ENCODE measurements around the gene ZCCHC24.
A peak's percentile ranks its signal among the peaks of the same experiment; 100 is the strongest.
"Not testable (repeated sequence)": the region's sequence is repeated elsewhere in the genome, so short reads cannot be mapped to it uniquely, and the experiment has no call there.

The ZCCHC24 gene

GRCh38 chr10:79337783-79338469 is 107.5 kb downstream of the ZCCHC24 start:
- not testable (repeated sequence) for H3K4me2 ChIP-seq (ENCODE audit: low read length); H2AK5ac ChIP-seq (ENCODE audit: low read length); H4K8ac ChIP-seq (ENCODE audit: low read depth, low read length); H3K23ac ChIP-seq (ENCODE audit: low read length); H3K27ac ChIP-seq (ENCODE audit: low read depth, low read length); H2BK120ac ChIP-seq (ENCODE audit: insufficient read depth, low read length, poor library complexity); H3K4ac ChIP-seq (ENCODE audit: low read depth, low read length); H2BK12ac ChIP-seq (ENCODE audit: low read length); H2AFZ ChIP-seq (ENCODE audit: insufficient read depth, low read length, poor library complexity); H4K91ac ChIP-seq (ENCODE audit: low read depth, low read length); DNase-seq; H3K4me1 ChIP-seq (ENCODE audit: control insufficient read depth in 1 of 2, insufficient read depth in 2 of 2, low read length in 2 of 2); H3K79me2 ChIP-seq (ENCODE audit: control insufficient read depth, insufficient read depth, low read length, poor library complexity); H3K18ac ChIP-seq (ENCODE audit: low read length); H3K14ac ChIP-seq (ENCODE audit: low read length); H3K36me3 ChIP-seq (ENCODE audit: control insufficient read depth in 1 of 2, insufficient read depth in 2 of 2, low read length in 2 of 2); H3K79me1 ChIP-seq (ENCODE audit: low read length); H4K12ac ChIP-seq (ENCODE audit: low read depth, low read length); H3K4me3 ChIP-seq (ENCODE audit: low read depth, low read length); H3K9me3 ChIP-seq (ENCODE audit: insufficient read depth, low read depth, low read length); H2BK5ac ChIP-seq (ENCODE audit: low read depth, low read length, poor library complexity); H3K27me3 ChIP-seq (ENCODE audit: insufficient read depth, low read length)
- H3K9ac ChIP-seq (ENCODE audit: low read length), result peak overlapping the region; percentile 15
- no CpG with 5 or more reads among the region's 11 CpGs for WGBS (ENCODE audit: extremely low coverage, insufficient coverage, insufficient read length)

- WGBS (ENCODE audit: extremely low coverage, insufficient coverage, insufficient read length), result no CpG with 5 or more reads among the region's 7 CpGs
- no peak overlapping the region for H4K12ac ChIP-seq (ENCODE audit: low read depth, low read length)
- H3K79me2 ChIP-seq (ENCODE audit: control insufficient read depth, insufficient read depth, low read length, poor library complexity), result no peaks in the 10 kb centered on the region
- no peak overlapping the region for H2BK5ac ChIP-seq (ENCODE audit: low read depth, low read length, poor library complexity)
- no peak overlapping the region for H3K27ac ChIP-seq (ENCODE audit: low read depth, low read length)
- no peaks in the 10 kb centered on the region for H3K9me3 ChIP-seq (ENCODE audit: insufficient read depth, low read depth, low read length)
- H2BK12ac ChIP-seq (ENCODE audit: low read length), result no peak overlapping the region
- H3K4me2 ChIP-seq (ENCODE audit: low read length), result no peak overlapping the region
- H2AFZ ChIP-seq (ENCODE audit: insufficient read depth, low read length, poor library complexity), result no peak overlapping the region
- no peak overlapping the region for H2AK5ac ChIP-seq (ENCODE audit: low read length)
- H3K27me3 ChIP-seq (ENCODE audit: insufficient read depth, low read length), result no peaks in the 10 kb centered on the region
- no peak overlapping the region for H3K18ac ChIP-seq (ENCODE audit: low read length)
- no peak overlapping the region for H3K23ac ChIP-seq (ENCODE audit: low read length)
- H3K14ac ChIP-seq (ENCODE audit: low read length), result no peak overlapping the region
- H3K4ac ChIP-seq (ENCODE audit: low read depth, low read length), result no peak overlapping the region
- no peaks in the 10 kb centered on the region for H3K36me3 ChIP-seq (ENCODE audit: control insufficient read depth in 1 of 2, insufficient read depth in 2 of 2, low read length in 2 of 2)
- DNase-seq, result no peak
- H3K4me1 ChIP-seq (ENCODE audit: control insufficient read depth in 1 of 2, insufficient read depth in 2 of 2, low read length in 2 of 2), result peaks cover 1 to 3% of the 10 kb centered on the region in 2 experiments
- no peak overlapping the region for H4K8ac ChIP-seq (ENCODE audit: low read depth, low read length)
- no peak overlapping the region for H3K4me3 ChIP-seq (ENCODE audit: low read depth, low read length)
- no peak overlapping the region for H4K91ac ChIP-seq (ENCODE audit: low read depth, low read length)
- no peak overlapping the region for H2BK120ac ChIP-seq (ENCODE audit: insufficient read depth, low read length, poor library complexity)
- H3K9ac ChIP-seq (ENCODE audit: low read length), result no peak overlapping the region
- no peaks in the 10 kb centered on the region for H3K79me1 ChIP-seq (ENCODE audit: low read length)
Measured at GRCh38 chr10:79336739-79337138, 108.7 kb downstream of the ZCCHC24 start.

- Histone ChIP-seq H2AFZ (ENCODE audit: insufficient read depth, low read length, poor library complexity) (no peak overlapping the region), H3K27ac (ENCODE audit: low read depth, low read length) (no peak overlapping the region), H3K14ac (ENCODE audit: low read length) (no peak overlapping the region), H3K9ac (ENCODE audit: low read length) (no peak overlapping the region), H3K36me3 (ENCODE audit: control insufficient read depth in 1 of 2, insufficient read depth in 2 of 2, low read length in 2 of 2) (no peaks in the 10 kb centered on the region), H2BK120ac (ENCODE audit: insufficient read depth, low read length, poor library complexity) (no peak overlapping the region), H3K79me1 (ENCODE audit: low read length) (no peaks in the 10 kb centered on the region), H2AK5ac (ENCODE audit: low read length) (no peak overlapping the region), H2BK5ac (ENCODE audit: low read depth, low read length, poor library complexity) (no peak overlapping the region), H3K4me2 (ENCODE audit: low read length) (no peak overlapping the region), H2BK12ac (ENCODE audit: low read length) (no peak overlapping the region), H3K79me2 (ENCODE audit: control insufficient read depth, insufficient read depth, low read length, poor library complexity) (no peaks in the 10 kb centered on the region), H3K27me3 (ENCODE audit: insufficient read depth, low read length) (no peaks in the 10 kb centered on the region), H3K18ac (ENCODE audit: low read length) (no peak overlapping the region), H3K9me3 (ENCODE audit: insufficient read depth, low read depth, low read length) (peaks cover 1% of the 10 kb centered on the region), H3K4me1 (ENCODE audit: control insufficient read depth in 1 of 2, insufficient read depth in 2 of 2, low read length in 2 of 2) (peaks cover 1 to 3% of the 10 kb centered on the region in 2 experiments), H4K12ac (ENCODE audit: low read depth, low read length) (no peak overlapping the region), H4K8ac (ENCODE audit: low read depth, low read length) (no peak overlapping the region), H4K91ac (ENCODE audit: low read depth, low read length) (no peak overlapping the region), H3K4me3 (ENCODE audit: low read depth, low read length) (no peak overlapping the region), H3K23ac (ENCODE audit: low read length) (no peak overlapping the region), H3K4ac (ENCODE audit: low read depth, low read length) (no peak overlapping the region)
- no peak for DNase-seq
- no CpG with 5 or more reads among the region's 3 CpGs for WGBS (ENCODE audit: extremely low coverage, insufficient coverage, insufficient read length)
Measured at GRCh38 chr10:79336276-79336675, 109.1 kb downstream of the ZCCHC24 start.

- Histone ChIP-seq H3K79me2 (ENCODE audit: control insufficient read depth, insufficient read depth, low read length, poor library complexity) (no peaks in the 10 kb centered on the region), H2AK5ac (ENCODE audit: low read length) (no peak overlapping the region), H3K4me1 (ENCODE audit: control insufficient read depth in 1 of 2, insufficient read depth in 2 of 2, low read length in 2 of 2) (peaks cover 1 to 3% of the 10 kb centered on the region in 2 experiments), H3K9me3 (ENCODE audit: insufficient read depth, low read depth, low read length) (peaks cover 5% of the 10 kb centered on the region), H4K91ac (ENCODE audit: low read depth, low read length) (no peak overlapping the region), H2BK12ac (ENCODE audit: low read length) (no peak overlapping the region), H3K36me3 (ENCODE audit: control insufficient read depth in 1 of 2, insufficient read depth in 2 of 2, low read length in 2 of 2) (no peaks in the 10 kb centered on the region), H3K4me3 (ENCODE audit: low read depth, low read length) (no peak overlapping the region), H2BK120ac (ENCODE audit: insufficient read depth, low read length, poor library complexity) (no peak overlapping the region), H3K9ac (ENCODE audit: low read length) (no peak overlapping the region), H3K18ac (ENCODE audit: low read length) (no peak overlapping the region), H3K27me3 (ENCODE audit: insufficient read depth, low read length) (no peaks in the 10 kb centered on the region), H3K14ac (ENCODE audit: low read length) (no peak overlapping the region), H2BK5ac (ENCODE audit: low read depth, low read length, poor library complexity) (no peak overlapping the region), H3K4ac (ENCODE audit: low read depth, low read length) (no peak overlapping the region), H3K79me1 (ENCODE audit: low read length) (no peaks in the 10 kb centered on the region), H3K23ac (ENCODE audit: low read length) (no peak overlapping the region), H3K4me2 (ENCODE audit: low read length) (no peak overlapping the region), H4K8ac (ENCODE audit: low read depth, low read length) (no peak overlapping the region), H2AFZ (ENCODE audit: insufficient read depth, low read length, poor library complexity) (no peak overlapping the region), H4K12ac (ENCODE audit: low read depth, low read length) (no peak overlapping the region), H3K27ac (ENCODE audit: low read depth, low read length) (no peak overlapping the region)
- WGBS (ENCODE audit: extremely low coverage, insufficient coverage, insufficient read length), result no CpG with 5 or more reads among the region's 13 CpGs
- DNase-seq, result no peak
Measured at GRCh38 chr10:79335470-79336235, 109.8 kb downstream of the ZCCHC24 start.

Measured in trophoblast cell (in vitro differentiated cells and primary cell).